HepG2 (cell line): ENCODE data around the gene CDC23. TPM values are rescaled to one million over a fixed set of nuclear protein-coding genes. Genes with fewer than 3 reads are reported as not detected.

Source experiments
- ATAC-seq: fragments of 200-7000 bp; cut with Tn5 transposase; 3 replicates; pipeline ENCODE4 v1.9.1; 2020; ENCODE audit warnings: mild to moderate bottlenecking, moderate library complexity
- BruUV-seq: library from RNA; stranded (reverse); fragments of 400-500 nt; replicated peaks from 2 replicates; lab custom pipeline; 2021; lab: Mats Ljungman, UMichigan
- CTCF ChIA-PET: fragments of 300-600 bp; formaldehyde crosslinking; extraction: SDS; loops from one replicate; lab custom pipeline; 2021; ENCODE audit warnings: low total read pairs, inconsistent platforms, low intra/inter-chr PET ratio; lab: Yijun Ruan, JAX
- POLR2A ChIA-PET: fragments of 350-600 bp; sonication (Branson Sonifier 250); formaldehyde crosslinking; loops from one replicate; lab custom pipeline; 2020; ENCODE audit warnings: antibody characterized with exemption, inconsistent platforms; lab: Yijun Ruan, JAX
- DNase-seq: peaks from one replicate; pipeline ENCODE4 v3.0.0-alpha.2; 2015; ENCODE audit warnings: low spot score
- FAIRE-seq: peaks from 3 replicates; lab custom pipeline; 2011; peaks lifted over from hg19 to GRCh38; lab: Jason Lieb, UNC
- H2AFZ ChIP-seq: one replicate; pipeline ENCODE4 v1.6.1; 2011; ENCODE audit warnings: low read length, inconsistent platforms
- H3K27ac ChIP-seq: fragments of 300-600 bp; 3 replicates; pipeline ENCODE4 v1.8.0; 2011; ENCODE audit warnings: mixed run types, mild to moderate bottlenecking, mixed read lengths, low read length, inconsistent platforms; ENCODE audit not compliant: insufficient read depth; ENCODE audit errors: extremely low read length
- H3K27me3 ChIP-seq, 2 experiments: fragments of 200-600 bp in 1 of 2; 2 replicates in 1 of 2; 3 replicates in 1 of 2; pipeline versions ENCODE4 v1.6.0 to v1.8.0; 2011; ENCODE audit warnings: low read length in 2 of 2, mild to moderate bottlenecking in 2 of 2, moderate library complexity in 2 of 2, inconsistent platforms in 1 of 2; ENCODE audit not compliant: insufficient read depth in 2 of 2, control insufficient read depth in 1 of 2
- H3K36me3 ChIP-seq, 2 experiments: fragments of 200-600 bp in 1 of 2; replicated peaks in 1 of 2; 2 replicates in 1 of 2; 3 replicates in 1 of 2; pipeline versions ENCODE4 v1.5.1 to v1.8.0; 2011; ENCODE audit warnings: low read length in 2 of 2, inconsistent platforms in 1 of 2; ENCODE audit not compliant: insufficient read depth in 2 of 2, control insufficient read depth in 1 of 2
- H3K4me1 ChIP-seq: 2 replicates; pipeline ENCODE4 v1.5.1; 2012; ENCODE audit warnings: low read length, inconsistent platforms; ENCODE audit not compliant: insufficient read depth
- H3K4me2 ChIP-seq: 2 replicates; pipeline ENCODE4 v1.6.0; 2011; ENCODE audit warnings: low read depth, low read length, inconsistent platforms
- H3K4me3 ChIP-seq, 3 experiments: fragments of 200-600 bp in 1 of 3; sonication (generic), shearing (Covaris generic) in 1 of 3; replicated peaks in 1 of 3; 2 replicates each; pipeline ENCODE4 v1.5.1; 2011 to 2016; ENCODE audit warnings: low read length in 3 of 3, inconsistent platforms in 2 of 3, low read depth in 2 of 3, mild to moderate bottlenecking in 2 of 3, control low read depth in 1 of 3, mixed read lengths in 1 of 3; ENCODE audit not compliant: insufficient read depth in 1 of 3
- H3K79me2 ChIP-seq: one replicate; pipeline ENCODE4 v1.6.1; 2011; ENCODE audit warnings: low read length, inconsistent platforms; ENCODE audit not compliant: insufficient read depth
- H3K9ac ChIP-seq: 2 replicates; pipeline ENCODE4 v1.6.0; 2011; ENCODE audit warnings: mild to moderate bottlenecking, low read depth, low read length, inconsistent platforms; ENCODE audit not compliant: insufficient read depth
- H3K9me3 ChIP-seq: 2 replicates; pipeline ENCODE4 v1.5.1; 2012; ENCODE audit warnings: mild to moderate bottlenecking, low read length
- H4K20me1 ChIP-seq: 2 replicates; pipeline ENCODE4 v1.6.0; 2011; ENCODE audit warnings: inconsistent platforms, mild to moderate bottlenecking, low read length, moderate library complexity; ENCODE audit not compliant: insufficient read depth
- ATF6 ChIP-seq: sonication (generic); formaldehyde crosslinking; conservative IDR thresholded peaks from 2 replicates; pipeline ENCODE4 v1.4.0; 2020; ENCODE audit warnings: missing genetic modification reagents
- CREB1 ChIP-seq, 2 experiments: fragments of 450-650 bp in 1 of 2; IDR thresholded peaks; 2 replicates each; pipeline ENCODE4 v1.6.1; 2016 to 2017; ENCODE audit warnings: control low read depth in 1 of 2, mild to moderate bottlenecking in 1 of 2, missing compliant biosample characterization in 1 of 2, missing genetic modification characterization in 1 of 2
- CSRNP2 ChIP-seq: sonication (generic); formaldehyde crosslinking; conservative IDR thresholded peaks from 2 replicates; pipeline ENCODE4 v1.8.0; 2022; ENCODE audit warnings: low read depth, missing genetic modification reagents
- E2F2 ChIP-seq: sonication (generic); formaldehyde crosslinking; IDR thresholded peaks from 2 replicates; pipeline ENCODE4 v1.4.0; 2020; ENCODE audit warnings: missing genetic modification reagents, borderline replicate concordance
- MTF2 ChIP-seq: sonication (generic); formaldehyde crosslinking; IDR thresholded peaks from 2 replicates; pipeline ENCODE4 v1.5.0; 2020; ENCODE audit warnings: missing genetic modification reagents, borderline replicate concordance
- SUZ12 ChIP-seq: fragments of 150-350 bp; IDR thresholded peaks from 2 replicates; pipeline ENCODE4 v1.6.1; 2014; ENCODE audit warnings: low read depth, low read length
- TBL1XR1 ChIP-seq: fragments of 150-350 bp; IDR thresholded peaks from 2 replicates; pipeline ENCODE4 v1.6.1; 2014; ENCODE audit warnings: borderline replicate concordance, low read length; ENCODE audit not compliant: partially characterized antibody
- ZNF318 ChIP-seq: sonication (generic); formaldehyde crosslinking; IDR thresholded peaks from 2 replicates; pipeline ENCODE4 v1.4.0; 2020; ENCODE audit warnings: mild to moderate bottlenecking, missing genetic modification reagents
- ZNF589 ChIP-seq: sonication (generic); formaldehyde crosslinking; conservative IDR thresholded peaks from 2 replicates; pipeline ENCODE4 v1.8.0; 2022; ENCODE audit warnings: mild to moderate bottlenecking, moderate library complexity, missing genetic modification reagents
- ZNF749 ChIP-seq: sonication (generic); formaldehyde crosslinking; IDR thresholded peaks from 2 replicates; pipeline ENCODE4 v1.8.0; 2022; ENCODE audit warnings: mild to moderate bottlenecking, missing genetic modification reagents, moderate library complexity, borderline replicate concordance
- ZNF891 ChIP-seq: sonication (generic); formaldehyde crosslinking; IDR thresholded peaks from 2 replicates; pipeline ENCODE4 v1.5.0; 2020; ENCODE audit warnings: mild to moderate bottlenecking, missing genetic modification reagents
- WGBS: methylation state at CpG from one replicate; pipeline ENCODE4 v1.1.6; 2017; ENCODE audit warnings: low lambda C conversion rate; 5-methylcytosine and 5-hydroxymethylcytosine counted together
- in situ Hi-C: cut with HindIII; loops from 2 replicates; pipeline ENCODE4 v1.10.0; 2017; ENCODE audit warnings: low pct_unique_long_range_greater_than_20kb; ENCODE audit not compliant: extremely low pct_ligation_motif_present
- intact Hi-C: fragments of 100-400 bp; cut with micrococcal nuclease; formaldehyde crosslinking; loops from one replicate; pipeline ENCODE4 v1.10.0; 2022; ENCODE audit not compliant: unreplicated experiment
- polyA plus RNA-seq, 8 experiments: library from polyadenylated mRNA; depleted of rRNA in 3 of 8; stranded (reverse) in 7 of 8; unstranded in 1 of 8; fragments of >200 nt; fragmentation: Illumina TruSeq in 4 of 8; extraction: Trizol in 4 of 8; gene quantifications; 2 replicates each; pipeline versions ENCODE4 v1.2.1 to v1.2.3, GENCODE V29; 2011 to 2016; ENCODE audit warnings: low read depth in 4 of 8, missing spikeins in 1 of 8, mixed read lengths in 1 of 8; ENCODE audit not compliant: insufficient read depth in 1 of 8
- total RNA-seq, 5 experiments: library from RNA; depleted of rRNA; stranded (reverse); fragments of >200 nt; fragmentation: Illumina TruSeq; extraction: Trizol; gene quantifications; 2 replicates each; pipeline ENCODE4 v1.2.3, GENCODE V29; 2016; ENCODE audit warnings: low read depth in 1 of 5

The CDC23 gene
- total and polyA plus RNA-seq, 2 of the 13 experiments (the other 11 are each of a cell fraction or from before 2014, with no cell fraction given) = 38.3 to 47.7 TPM

GRCh38 chr5:138141734-138142133 is 71.4 kb downstream of the CDC23 start:
- no peak overlapping the region for H3K4me3 ChIP-seq
- no peaks in the 10 kb centered on the region for H3K36me3 ChIP-seq
- no peak for DNase-seq
- CTCF ChIA-PET = no interaction called here
- intact Hi-C loops = no loop called here
- no peak overlapping the region for H3K4me2 ChIP-seq
- no peaks in the 10 kb centered on the region for H4K20me1 ChIP-seq
- ATAC-seq = no peak
- H3K27ac ChIP-seq = no peak overlapping the region
- no TSS peak for BruUV-seq
- WGBS = 0% methylated on average over 1 of the region's 1 CpG
- no peaks in the 10 kb centered on the region for H3K4me1 ChIP-seq
- no peak overlapping the region for H3K9ac ChIP-seq
- no peak for FAIRE-seq
- no peaks in the 10 kb centered on the region for H3K9me3 ChIP-seq
- H2AFZ ChIP-seq = no peak overlapping the region
- no peaks in the 10 kb centered on the region for H3K27me3 ChIP-seq
- no peaks in the 10 kb centered on the region for H3K79me2 ChIP-seq
- POLR2A ChIA-PET = no interaction called here
- in situ Hi-C loops = no loop called here
- TF ChIP-seq MTF2 = no peak
- TF ChIP-seq SUZ12 = no peak
- TF ChIP-seq E2F2 (CRISPR knock-in tag) = no peak
- no peak for TF ChIP-seq ATF6 (CRISPR knock-in tag)
- TF ChIP-seq ZNF891 = no peak
- no peak for TF ChIP-seq TBL1XR1
- no peak for TF ChIP-seq ZNF589 (CRISPR knock-in tag)
- TF ChIP-seq CSRNP2 (CRISPR knock-in tag) = no peak
- TF ChIP-seq CREB1 (IDR thresholded peaks at IDR 0.05) = no peak
- no peak for TF ChIP-seq CREB1 (CRISPR knock-in tag; IDR thresholded peaks at IDR 0.05)
- TF ChIP-seq ZNF749 (CRISPR knock-in tag) = no peak
- no peak for TF ChIP-seq ZNF318
